Measurements from ENCODE around the gene GINS2. TPM values are rescaled to one million over a fixed set of nuclear protein-coding genes. Genes with fewer than 3 reads are reported as not detected.

Gene GINS2
- total RNA-seq, 3 donors from 2014 or later (not counting 1 experiment from before 2014, with no cell fraction given), result 0.73 to 2.6 (median 0.89) TPM

- ATAC-seq, result no peak
- Mint-ChIP-seq H3K27me3 (ENCODE audit: low read depth in 2 of 2) (no peaks in the 10 kb centered on the region), H3K36me3 (peaks cover 15% of the 10 kb centered on the region), H3K9me3 (no peaks in the 10 kb centered on the region), H3K27ac (no peak overlapping the region), H3K4me1 (peaks cover 10 to 30% of the 10 kb centered on the region in 2 donors), H3K4me3 (no peak overlapping the region)
- intact Hi-C loops (cut with micrococcal nuclease), result no loop called here
- peaks cover 49% of the 10 kb centered on the region for H3K36me3 ChIP-seq (ENCODE audit: control insufficient read depth, insufficient read depth, low read length)
- no peaks in the 10 kb centered on the region for H3K9me3 ChIP-seq (ENCODE audit: control insufficient read depth, insufficient read depth, low read length)
- H3K4me3 ChIP-seq (ENCODE audit: low read length), result no peak overlapping the region
- H3K4me1 ChIP-seq (ENCODE audit: control insufficient read depth, insufficient read depth, low read length), result no peaks in the 10 kb centered on the region
- no peak overlapping the region for H3K27ac ChIP-seq (ENCODE audit: low read length)
- DNase-seq, result no peak
- no peaks in the 10 kb centered on the region for H3K27me3 ChIP-seq (ENCODE audit: control insufficient read depth, insufficient read depth, low read length)
- whole genome bisulfite sequencing (ENCODE audit: insufficient coverage), result 97% methylated on average over 7 of the region's 7 CpGs
- no peak for TF ChIP-seq CTCF (IDR thresholded peaks at IDR 0.05)
These were observed 12.3 kb downstream of the GINS2 start for GRCh38 chr16:85676466-85676865.

GRCh38 chr16:85675251-85675874 is 13.4 kb downstream of the GINS2 start:
- no peak for TF ChIP-seq CTCF (IDR thresholded peaks at IDR 0.05)
- Histone ChIP-seq H3K27me3 (ENCODE audit: control insufficient read depth, insufficient read depth, low read length) (no peaks in the 10 kb centered on the region), H3K4me3 (ENCODE audit: low read length) (no peak overlapping the region), H3K9me3 (ENCODE audit: control insufficient read depth, insufficient read depth, low read length) (no peaks in the 10 kb centered on the region), H3K36me3 (ENCODE audit: control insufficient read depth, insufficient read depth, low read length) (peaks cover 58% of the 10 kb centered on the region), H3K4me1 (ENCODE audit: control insufficient read depth, insufficient read depth, low read length) (no peaks in the 10 kb centered on the region), H3K27ac (ENCODE audit: low read length) (no peak overlapping the region)
- Mint-ChIP-seq H3K4me1 (peaks cover 4 to 19% of the 10 kb centered on the region in 2 donors), H3K27ac (peak overlapping the region; percentile 60 to 65), H3K36me3 (peaks cover 15% of the 10 kb centered on the region), H3K27me3 (ENCODE audit: low read depth in 2 of 2) (no peaks in the 10 kb centered on the region), H3K9me3 (no peaks in the 10 kb centered on the region), H3K4me3 (no peak overlapping the region)
- DNase-seq (no peak), ATAC-seq (no peak)
- intact Hi-C loops (cut with micrococcal nuclease), result no loop called here
- WGBS (ENCODE audit: insufficient coverage), result 77% methylated on average over 4 of the region's 4 CpGs

GRCh38 chr16:85674828-85675227 is 13.9 kb downstream of the GINS2 start:
- intact Hi-C loops (cut with micrococcal nuclease), result no loop called here
- no peaks in the 10 kb centered on the region for H3K27me3 Mint-ChIP-seq (ENCODE audit: low read depth in 2 of 2)
- no peak for ATAC-seq
- H3K27me3 ChIP-seq (ENCODE audit: control insufficient read depth, insufficient read depth, low read length), result no peaks in the 10 kb centered on the region
- peak overlapping the region; percentile 60 to 65 for H3K27ac Mint-ChIP-seq
- H3K9me3 Mint-ChIP-seq, result no peaks in the 10 kb centered on the region
- H3K36me3 Mint-ChIP-seq, result peaks cover 21% of the 10 kb centered on the region
- no peaks in the 10 kb centered on the region for H3K4me1 ChIP-seq (ENCODE audit: control insufficient read depth, insufficient read depth, low read length)
- WGBS (ENCODE audit: insufficient coverage), result 94% methylated on average over 6 of the region's 6 CpGs
- peaks cover 0 to 18% of the 10 kb centered on the region in 2 donors for H3K4me1 Mint-ChIP-seq
- no peak for TF ChIP-seq CTCF (IDR thresholded peaks at IDR 0.05)
- no peak overlapping the region for H3K27ac ChIP-seq (ENCODE audit: low read length)
- DNase-seq, result no peak
- peaks cover 63% of the 10 kb centered on the region for H3K36me3 ChIP-seq (ENCODE audit: control insufficient read depth, insufficient read depth, low read length)
- no peak overlapping the region for H3K4me3 ChIP-seq (ENCODE audit: low read length)
- no peak overlapping the region for H3K4me3 Mint-ChIP-seq
- H3K9me3 ChIP-seq (ENCODE audit: control insufficient read depth, insufficient read depth, low read length), result no peaks in the 10 kb centered on the region

GRCh38 chr16:85674418-85674755 is 14.4 kb downstream of the GINS2 start:
- Histone ChIP-seq H3K4me1 (ENCODE audit: control insufficient read depth, insufficient read depth, low read length) (no peaks in the 10 kb centered on the region), H3K9me3 (ENCODE audit: control insufficient read depth, insufficient read depth, low read length) (no peaks in the 10 kb centered on the region), H3K36me3 (ENCODE audit: control insufficient read depth, insufficient read depth, low read length) (peaks cover 67% of the 10 kb centered on the region), H3K27me3 (ENCODE audit: control insufficient read depth, insufficient read depth, low read length) (no peaks in the 10 kb centered on the region), H3K27ac (ENCODE audit: low read length) (no peak overlapping the region), H3K4me3 (ENCODE audit: low read length) (no peak overlapping the region)
- intact Hi-C loops (cut with micrococcal nuclease), result no loop called here
- H3K9me3 Mint-ChIP-seq, result no peaks in the 10 kb centered on the region
- H3K27ac Mint-ChIP-seq, result peak overlapping the region; percentile 60 to 65
- H3K27me3 Mint-ChIP-seq (ENCODE audit: low read depth in 2 of 2), result no peaks in the 10 kb centered on the region
- ATAC-seq, result no peak
- no peak overlapping the region for H3K4me3 Mint-ChIP-seq
- H3K4me1 Mint-ChIP-seq, result peaks cover 0 to 19% of the 10 kb centered on the region in 2 donors
- WGBS (ENCODE audit: insufficient coverage), result 100% methylated on average over 3 of the region's 4 CpGs
- DNase-seq, result no peak
- peaks cover 25% of the 10 kb centered on the region for H3K36me3 Mint-ChIP-seq
- TF ChIP-seq CTCF (IDR thresholded peaks at IDR 0.05), result no peak

Data from natural killer cell (primary cell).